HG02610 (cell line): ENCODE data around the gene NPR2.

Experiments used
- ATAC-seq: cut with Tn5 transposase; IDR thresholded peaks from one replicate; pipeline ENCODE4 v1.9.1; 2021; ENCODE audit warnings: mild to moderate bottlenecking, moderate library complexity; ENCODE audit not compliant: unreplicated experiment

Gene NPR2

GRCh38 chr9:35829084-35829763 is 37.8 kb downstream of the NPR2 start, which contains the start of gene TMEM8B:
TMEM8B (plus strand) TSS chr9:35829228; CDS start chr9:35829448, 220 bp downstream.
- peak; percentile 66 for ATAC-seq

- no peak for ATAC-seq
These were observed 38.3 kb downstream of the NPR2 start for GRCh38 chr9:35829764-35830096.

GRCh38 chr9:35831040-35831439 is 39.6 kb downstream of the NPR2 start:
- ATAC-seq: no peak

- no peak for ATAC-seq
These were observed 41.4 kb downstream of the NPR2 start for GRCh38 chr9:35832814-35833213.

GRCh38 chr9:35834260-35835215 is 43.1 kb downstream of the NPR2 start:
- no peak for ATAC-seq

DNA sequence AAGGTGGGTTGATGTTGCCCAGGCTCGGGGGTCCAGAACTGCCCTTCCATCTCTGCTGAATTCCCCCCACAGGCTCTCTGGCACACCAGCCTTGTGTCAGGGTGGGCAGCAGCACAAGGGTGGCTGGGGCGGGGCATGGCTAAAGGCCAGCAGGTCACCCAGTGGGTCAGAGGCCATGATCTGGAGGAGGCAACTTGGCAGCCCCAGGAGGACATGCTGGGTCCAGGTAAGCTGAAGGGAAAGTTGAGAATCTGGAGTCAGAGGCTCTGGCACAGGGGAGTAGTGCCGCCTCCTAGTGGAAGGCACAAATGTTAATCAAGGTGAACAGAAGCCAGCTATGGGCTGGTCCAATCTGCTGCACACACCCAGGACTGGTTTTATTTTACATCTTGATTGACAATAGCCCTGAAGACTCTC is 43.8 kb downstream of the NPR2 start:
- no peak for ATAC-seq

DNA sequence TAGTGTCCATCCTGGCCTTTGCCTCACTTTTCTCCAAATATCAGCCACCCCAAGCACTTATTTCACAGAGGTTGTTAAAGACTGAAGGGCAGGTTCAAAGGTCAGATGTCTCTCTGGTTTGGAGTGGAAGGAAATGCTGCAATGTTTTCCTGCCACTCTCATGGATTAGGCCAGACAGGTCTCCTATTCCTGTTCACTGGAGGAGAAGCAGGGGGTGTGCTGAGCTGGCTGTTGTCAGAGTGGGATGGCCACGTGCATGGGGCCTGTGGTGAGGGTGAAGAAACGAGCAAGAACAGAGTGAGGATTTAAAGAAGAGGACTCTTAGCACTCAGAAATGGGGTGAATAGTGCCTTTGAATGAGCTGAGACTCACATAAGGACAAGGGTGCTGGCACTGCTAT is 44.4 kb downstream of the NPR2 start:
- no peak for ATAC-seq

GRCh38 chr9:35836595-35836994 is 45.2 kb downstream of the NPR2 start:
- no peak for ATAC-seq

GRCh38 chr9:35839926-35840325 is 48.5 kb downstream of the NPR2 start:
- ATAC-seq: no peak

DNA sequence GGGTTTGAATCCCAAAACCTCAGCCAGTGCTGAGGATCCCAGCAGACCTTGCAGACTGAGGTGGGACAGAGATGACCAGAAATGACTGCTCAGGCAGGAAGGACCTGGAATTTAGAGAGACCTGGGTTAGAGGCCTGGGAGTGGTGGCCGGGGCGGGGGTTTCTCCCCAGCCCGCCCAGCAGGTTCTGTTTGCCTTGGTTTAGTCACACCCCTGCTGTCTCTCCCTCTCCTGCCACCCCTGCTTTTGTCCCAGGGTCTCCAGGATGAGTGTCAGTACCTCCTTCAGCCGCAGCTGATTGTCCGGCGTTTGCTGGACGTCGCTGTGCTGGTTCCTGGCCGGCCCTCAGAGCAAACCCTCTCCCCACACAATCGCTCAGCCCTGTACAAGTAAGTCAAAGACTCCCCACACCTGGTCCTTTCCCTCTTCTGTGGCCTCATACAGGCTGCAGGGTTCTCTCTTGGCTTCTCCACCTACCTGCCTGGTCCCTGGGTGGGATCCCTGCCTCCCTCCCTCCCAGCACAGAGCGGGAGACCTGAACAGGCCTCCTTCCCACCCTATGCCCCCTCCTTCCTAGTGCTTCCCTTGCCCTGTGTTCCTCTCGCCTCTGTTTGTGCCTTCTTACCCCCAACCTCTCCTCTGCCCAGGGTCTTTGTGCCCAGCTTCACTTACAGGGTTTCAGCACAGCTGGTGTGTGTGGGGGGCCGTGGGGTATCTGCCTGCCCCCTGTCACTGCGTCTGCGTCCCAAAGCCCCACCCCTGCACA is 49.7 kb downstream of the NPR2 start:
- no peak for ATAC-seq

DNA sequence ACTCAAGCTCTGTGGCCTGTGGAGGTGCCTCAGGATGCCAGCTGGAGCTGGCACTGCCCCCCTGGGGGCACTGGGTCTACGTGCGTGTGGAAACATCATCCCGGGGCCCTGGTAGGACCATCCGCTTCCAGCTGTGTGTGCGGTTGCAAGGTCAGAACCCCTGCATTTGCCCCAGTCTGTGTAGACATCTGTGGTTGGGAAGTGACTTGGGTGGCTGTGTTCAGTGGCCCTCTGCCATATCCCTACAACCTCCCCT is 50.2 kb downstream of the NPR2 start:
- ATAC-seq: no peak

- no peak for ATAC-seq
These were observed 50.8 kb downstream of the NPR2 start for GRCh38 chr9:35842020-35842745.

DNA sequence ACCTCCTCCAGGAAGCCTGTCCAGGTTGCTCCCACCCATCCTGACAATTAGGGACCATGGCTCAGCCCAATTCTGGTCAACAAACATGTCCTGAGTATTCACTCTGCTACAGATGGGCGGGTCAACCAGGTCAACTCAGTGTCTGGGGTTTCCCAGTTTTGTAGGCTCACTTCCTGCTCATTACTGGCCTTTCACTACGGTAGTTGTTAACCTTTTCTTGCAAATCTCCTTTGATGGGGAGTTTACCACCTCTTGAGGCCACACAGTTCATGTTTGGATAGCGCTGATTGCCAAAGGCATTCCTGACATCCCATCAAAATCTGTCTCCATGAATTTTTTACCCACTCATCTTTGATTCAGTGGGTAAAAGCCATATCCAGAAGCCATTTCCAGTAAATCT is 51.4 kb downstream of the NPR2 start:
- ATAC-seq: peak; percentile 78

GRCh38 chr9:35844628-35845270 is 53.4 kb downstream of the NPR2 start:
- ATAC-seq: no peak

- ATAC-seq: no peak
These were observed 54.7 kb downstream of the NPR2 start for GRCh38 chr9:35845824-35846771.

- peak; percentile 90 for ATAC-seq
These were observed 56.6 kb downstream of the NPR2 start for GRCh38 chr9:35847792-35848572.

DNA sequence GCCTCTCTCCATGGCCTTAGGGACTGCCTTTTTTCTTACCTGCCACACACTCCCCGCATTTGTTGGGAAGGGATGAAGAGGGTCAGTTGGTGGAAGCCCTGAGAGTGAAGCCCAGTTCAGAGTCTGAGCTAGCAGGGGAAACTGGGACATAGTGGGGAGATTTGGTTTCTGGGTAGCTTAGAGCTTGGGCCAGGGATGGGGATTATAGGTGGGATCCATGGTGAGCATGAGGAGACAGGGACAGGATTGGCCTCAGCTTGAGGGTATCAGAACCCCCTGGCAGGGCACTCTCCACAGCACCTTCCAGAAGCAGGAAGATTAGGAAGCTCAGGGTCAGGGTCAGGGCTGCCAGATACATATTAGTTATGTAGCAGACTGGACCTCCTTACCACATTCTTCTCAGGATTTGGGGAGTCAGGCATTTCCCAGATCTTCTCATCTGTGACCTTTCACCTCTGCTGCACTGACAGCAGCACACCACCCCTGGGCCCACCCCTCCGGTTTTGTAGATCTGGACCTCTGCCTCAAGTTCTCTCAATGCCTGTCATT is 61.0 kb downstream of the NPR2 start:
- no peak for ATAC-seq
